ENCODE results near the gene NEU4. TPM values are rescaled to one million over a fixed set of nuclear protein-coding genes. Genes with fewer than 3 reads are reported as not detected.
A peak's percentile ranks its signal among the peaks of the same experiment; 100 is the strongest.

The NEU4 gene
- polyA plus RNA-seq, 3 donors: 0.05 to 0.74 (median 0.67) TPM

- WGBS, 3 donors: 30 to 58% (median 32%) methylated on average over 28 to 29 of the region's 29 CpGs
- no peak overlapping the region for H3K27ac ChIP-seq (ENCODE audit: low read depth, low read length)
These were observed 33.7 kb downstream of the NEU4 start for GRCh38 chr2:241842620-241843211.

- WGBS, 3 donors: 40 to 83% (median 51%) methylated on average over 32 to 52 of the region's 52 CpGs
These were observed 34.5 kb downstream of the NEU4 start for GRCh38 chr2:241843321-241844065.

GRCh38 chr2:241844066-241844728 is 35.2 kb downstream of the NEU4 start:
- 4 to 7% (median 5%) methylated on average over 50 to 58 of the region's 65 CpGs for WGBS, 3 donors
- H3K27ac ChIP-seq (ENCODE audit: low read depth, low read length): no peak overlapping the region

More at GRCh38 chr2:241843321-241844065, 34.5 kb downstream of the NEU4 start:
- peak overlapping the region; percentile 61 for H3K27ac ChIP-seq (ENCODE audit: low read depth, low read length)

GRCh38 chr2:241844831-241845578 is 36.0 kb downstream of the NEU4 start:
- 63 to 89% (median 82%) methylated on average over 37 of the region's 37 CpGs for WGBS, 3 donors
- H3K27ac ChIP-seq (ENCODE audit: low read depth, low read length): no peak overlapping the region

GRCh38 chr2:241846406-241846805 is 37.4 kb downstream of the NEU4 start:
- 88 to 90% (median 89%) methylated on average over 22 of the region's 22 CpGs for WGBS, 3 donors
- H3K27ac ChIP-seq (ENCODE audit: low read depth, low read length): no peak overlapping the region

GRCh38 chr2:241848761-241849615 is 40.0 kb downstream of the NEU4 start:
- no peak overlapping the region for H3K27ac ChIP-seq (ENCODE audit: low read depth, low read length)
- WGBS, 3 donors: 87 to 92% (median 91%) methylated on average over 39 of the region's 39 CpGs

GRCh38 chr2:241849616-241850543 is 40.9 kb downstream of the NEU4 start:
- no peak overlapping the region for H3K27ac ChIP-seq (ENCODE audit: low read depth, low read length)
- 85 to 92% (median 86%) methylated on average over 15 to 16 of the region's 16 CpGs for WGBS, 3 donors

GRCh38 chr2:241850544-241851324 is 41.7 kb downstream of the NEU4 start:
- no peak overlapping the region for H3K27ac ChIP-seq (ENCODE audit: low read depth, low read length)
- WGBS, 3 donors: 91 to 93% (median 92%) methylated on average over 26 to 27 of the region's 27 CpGs

GRCh38 chr2:241851325-241852115 is 42.5 kb downstream of the NEU4 start:
- 89 to 95% (median 94%) methylated on average over 24 to 26 of the region's 26 CpGs for WGBS, 3 donors

GRCh38 chr2:241852116-241852980 is 43.4 kb downstream of the NEU4 start:
- 90 to 95% (median 93%) methylated on average over 37 to 39 of the region's 39 CpGs for WGBS, 3 donors
- no peak overlapping the region for H3K27ac ChIP-seq (ENCODE audit: low read depth, low read length)

More at GRCh38 chr2:241851325-241852115, 42.5 kb downstream of the NEU4 start:
- no peak overlapping the region for H3K27ac ChIP-seq (ENCODE audit: low read depth, low read length)

GRCh38 chr2:241852981-241853631 is 44.1 kb downstream of the NEU4 start:
- H3K27ac ChIP-seq (ENCODE audit: low read depth, low read length): no peak overlapping the region
- WGBS, 3 donors: 89 to 93% (median 92%) methylated on average over 10 of the region's 10 CpGs

GRCh38 chr2:241853651-241854341 is 44.8 kb downstream of the NEU4 start:
- 82 to 86% (median 83%) methylated on average over 27 of the region's 27 CpGs for WGBS, 3 donors
- H3K27ac ChIP-seq (ENCODE audit: low read depth, low read length): no peak overlapping the region

GRCh38 chr2:241854342-241855244 is 45.6 kb downstream of the NEU4 start:
- H3K27ac ChIP-seq (ENCODE audit: low read depth, low read length): no peak overlapping the region
- 47 to 60% (median 47%) methylated on average over 21 of the region's 21 CpGs for WGBS, 3 donors

All from adipose tissue (tissue), 3 donors.